ENCODE measurements around the gene IL20RA. TPM values are rescaled to one million over a fixed set of nuclear protein-coding genes. Genes with fewer than 3 reads are reported as not detected.

Gene IL20RA
- total RNA-seq, 1 donor from 2014 or later: 21.9 TPM

- TF ChIP-seq CTCF (IDR thresholded peaks at IDR 0.05) (no peak), POLR2AphosphoS5 (IDR thresholded peaks at IDR 0.05; ENCODE audit: insufficient read depth in 1 of 2, low read depth in 1 of 2) (no peak), POLR2A (IDR thresholded peaks at IDR 0.05) (no peak)
- peaks cover 15% of the 10 kb centered on the region for H3K4me1 ChIP-seq
- no peak overlapping the region for H3K4me3 ChIP-seq
- H3K36me3 ChIP-seq: no peaks in the 10 kb centered on the region
- no peaks in the 10 kb centered on the region for H3K27me3 ChIP-seq
- no peaks in the 10 kb centered on the region for H3K9me3 ChIP-seq
- intact Hi-C loops (cut with DNase I): no loop called here
- DNase-seq (ENCODE audit: extremely low spot score in 2 of 2): no peak
- H3K27ac ChIP-seq: no peak overlapping the region
These were observed 59.3 kb downstream of the IL20RA start for GRCh38 chr6:136985502-136985901.

- no peak for DNase-seq (ENCODE audit: extremely low spot score in 2 of 2)
- Histone ChIP-seq H3K27me3 (no peaks in the 10 kb centered on the region), H3K4me1 (peaks cover 6% of the 10 kb centered on the region), H3K9me3 (no peaks in the 10 kb centered on the region), H3K27ac (no peak overlapping the region), H3K36me3 (no peaks in the 10 kb centered on the region), H3K4me3 (no peak overlapping the region)
- intact Hi-C loops (cut with DNase I): no loop called here
- TF ChIP-seq CTCF (IDR thresholded peaks at IDR 0.05) (no peak), POLR2AphosphoS5 (IDR thresholded peaks at IDR 0.05; ENCODE audit: insufficient read depth in 1 of 2, low read depth in 1 of 2) (no peak), POLR2A (IDR thresholded peaks at IDR 0.05) (no peak)
These were observed 60.2 kb downstream of the IL20RA start for GRCh38 chr6:136984578-136984977.

- Histone ChIP-seq H3K27ac (no peak overlapping the region), H3K4me1 (no peaks in the 10 kb centered on the region), H3K4me3 (no peak overlapping the region), H3K27me3 (no peaks in the 10 kb centered on the region), H3K9me3 (no peaks in the 10 kb centered on the region), H3K36me3 (no peaks in the 10 kb centered on the region)
- intact Hi-C loops (cut with DNase I): no loop called here
- TF ChIP-seq CTCF (IDR thresholded peaks at IDR 0.05): no peak
- no peak for TF ChIP-seq POLR2A (IDR thresholded peaks at IDR 0.05)
- TF ChIP-seq POLR2AphosphoS5 (IDR thresholded peaks at IDR 0.05; ENCODE audit: insufficient read depth in 1 of 2, low read depth in 1 of 2): no peak
- DNase-seq (ENCODE audit: extremely low spot score in 2 of 2): no peak
These were observed 61.1 kb downstream of the IL20RA start for GRCh38 chr6:136983687-136984086.

- intact Hi-C loops (cut with DNase I): no loop called here
These were observed 61.8 kb downstream of the IL20RA start for GRCh38 chr6:136982928-136983327.

GRCh38 chr6:136980070-136980469, 64.7 kb downstream of the IL20RA start:
- H3K27ac ChIP-seq: no peak overlapping the region
- DNase-seq (ENCODE audit: extremely low spot score in 2 of 2): no peak

More at GRCh38 chr6:136982928-136983327, 61.8 kb downstream of the IL20RA start:
- TF ChIP-seq POLR2A (IDR thresholded peaks at IDR 0.05): no peak
- TF ChIP-seq CTCF (IDR thresholded peaks at IDR 0.05): no peak
- TF ChIP-seq POLR2AphosphoS5 (IDR thresholded peaks at IDR 0.05; ENCODE audit: insufficient read depth in 1 of 2, low read depth in 1 of 2): no peak
- DNase-seq (ENCODE audit: extremely low spot score in 2 of 2): no peak
- Histone ChIP-seq H3K9me3 (no peaks in the 10 kb centered on the region), H3K4me3 (no peak overlapping the region), H3K27ac (no peak overlapping the region), H3K4me1 (no peaks in the 10 kb centered on the region), H3K27me3 (no peaks in the 10 kb centered on the region), H3K36me3 (no peaks in the 10 kb centered on the region)

More at GRCh38 chr6:136980070-136980469, 64.7 kb downstream of the IL20RA start:
- Histone ChIP-seq H3K4me1 (no peaks in the 10 kb centered on the region), H3K4me3 (no peak overlapping the region), H3K9me3 (no peaks in the 10 kb centered on the region), H3K36me3 (no peaks in the 10 kb centered on the region), H3K27me3 (no peaks in the 10 kb centered on the region)
- intact Hi-C loops (cut with DNase I): no loop called here
- no peak for TF ChIP-seq POLR2A (IDR thresholded peaks at IDR 0.05)
- TF ChIP-seq POLR2AphosphoS5 (IDR thresholded peaks at IDR 0.05; ENCODE audit: insufficient read depth in 1 of 2, low read depth in 1 of 2): no peak
- TF ChIP-seq CTCF (IDR thresholded peaks at IDR 0.05): no peak

All from vagina (tissue), 2 donors.